Pancreas (tissue), 10 donors: ENCODE data around the gene DDX20. TPM values are rescaled to one million over a fixed set of nuclear protein-coding genes. Genes with fewer than 3 reads are reported as not detected.

Experiments
- ATAC-seq, 4 donors: fragments of 200-7000 bp; cut with Tn5 transposase; one replicate each; pipeline versions ENCODE4 v1.8.0 to v1.9.1; 2020; ENCODE audit warnings: mild to moderate bottlenecking in 4 of 4, moderate library complexity in 4 of 4
- DNase-seq, 6 donors: peaks; one replicate each; pipeline ENCODE4 v3.0.0-alpha.2; 2020
- FAIRE-seq: peaks from 2 replicates; lab custom pipeline; 2012; peaks lifted over from hg19 to GRCh38; lab: Jason Lieb, UNC
- H3K27ac ChIP-seq, 4 donors: fragments of 200-600 bp; sonication (generic); 1 replicate in 3 of 4; 2 replicates in 1 of 4; pipeline versions ENCODE4 v1.5.0 to v1.8.0; 2020
- H3K27me3 ChIP-seq, 4 donors: fragments of 200-600 bp; one replicate each; pipeline ENCODE4 v1.8.0; 2021
- H3K36me3 ChIP-seq, 3 donors: fragments of 200-600 bp; sonication (generic) in 1 of 3; one replicate each; pipeline versions ENCODE4 v1.5.0 to v1.8.0; 2020 to 2021
- H3K4me1 ChIP-seq, 3 donors: fragments of 200-600 bp; one replicate each; pipeline ENCODE4 v1.8.0; 2021
- H3K4me3 ChIP-seq, 4 donors: fragments of 200-600 bp; sonication (generic) in 2 of 4; one replicate each; pipeline versions ENCODE4 v1.5.0 to v1.8.0; 2020 to 2021
- H3K9me3 ChIP-seq, 4 donors: fragments of 200-600 bp; one replicate each; pipeline ENCODE4 v1.8.0; 2021
- WGBS, 2 donors: extraction: QIAGEN DNeasy Blood & Tissue Kit; methylation state at CpG; one replicate each; pipeline ENCODE4 v1.1.7; 2013; 5-methylcytosine and 5-hydroxymethylcytosine counted together
- intact Hi-C, 3 donors: fragments of 100-400 bp; cut with DNase I; formaldehyde crosslinking; loops; one replicate each; pipeline versions ENCODE4 v1.11.1 to v1.14.2; 2022
- polyA plus RNA-seq, 2 donors: library from polyadenylated mRNA; stranded (reverse); fragments of 200-250 nt; gene quantifications; one replicate each; pipeline ENCODE4 v1.2.3, GENCODE V29; 2013
- total RNA-seq, 6 donors: library from RNA; stranded (reverse); fragmentation: NEBNext Ultra II Directional in 4 of 6; extraction: Animal tissue kit (Norgen Biotek cat#: 25700) in 4 of 6; gene quantifications; one replicate each; pipeline versions ENCODE4 v1.2.1 to v1.2.4, GENCODE V29; 2021 to 2023
- TF ChIP-seq, protein P1 (sequence below), 4 donors: fragments of 200-600 bp; sonication (generic) in 3 of 4; IDR thresholded peaks; one replicate each; pipeline versions ENCODE4 v1.5.0 to v1.8.0; 2021; ENCODE audit warnings: antibody characterized with exemption in 4 of 4
- donor health status: healthy with polysubstance abuse.
- donor health status: DM: no; HTN: no; CAD: no; lungs with moderate emphysema.
- donor health status: DM: no; HTN: no; CAD: no.
- donor health status: control.
- donor health status: control.
- donor health status: Bipolar disorder and iron deficiency.
- donor health status: DM: yes; HTN: yes; CAD: no.
- donor health status: DM: no; HTN: no; CAD: no.
- donor health status: DM: no; HTN: no; CAD: no.
- donor health status: DM: yes; HTN: yes; CAD: no.

Gene DDX20, protein sequence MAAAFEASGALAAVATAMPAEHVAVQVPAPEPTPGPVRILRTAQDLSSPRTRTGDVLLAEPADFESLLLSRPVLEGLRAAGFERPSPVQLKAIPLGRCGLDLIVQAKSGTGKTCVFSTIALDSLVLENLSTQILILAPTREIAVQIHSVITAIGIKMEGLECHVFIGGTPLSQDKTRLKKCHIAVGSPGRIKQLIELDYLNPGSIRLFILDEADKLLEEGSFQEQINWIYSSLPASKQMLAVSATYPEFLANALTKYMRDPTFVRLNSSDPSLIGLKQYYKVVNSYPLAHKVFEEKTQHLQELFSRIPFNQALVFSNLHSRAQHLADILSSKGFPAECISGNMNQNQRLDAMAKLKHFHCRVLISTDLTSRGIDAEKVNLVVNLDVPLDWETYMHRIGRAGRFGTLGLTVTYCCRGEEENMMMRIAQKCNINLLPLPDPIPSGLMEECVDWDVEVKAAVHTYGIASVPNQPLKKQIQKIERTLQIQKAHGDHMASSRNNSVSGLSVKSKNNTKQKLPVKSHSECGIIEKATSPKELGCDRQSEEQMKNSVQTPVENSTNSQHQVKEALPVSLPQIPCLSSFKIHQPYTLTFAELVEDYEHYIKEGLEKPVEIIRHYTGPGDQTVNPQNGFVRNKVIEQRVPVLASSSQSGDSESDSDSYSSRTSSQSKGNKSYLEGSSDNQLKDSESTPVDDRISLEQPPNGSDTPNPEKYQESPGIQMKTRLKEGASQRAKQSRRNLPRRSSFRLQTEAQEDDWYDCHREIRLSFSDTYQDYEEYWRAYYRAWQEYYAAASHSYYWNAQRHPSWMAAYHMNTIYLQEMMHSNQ
- total RNA-seq (1 to 10 TPM; 2.4 to 5.4 (median 4.3) TPM), polyA plus RNA-seq (1 to 10 TPM; 2.8 to 6.8 TPM)

DNA sequence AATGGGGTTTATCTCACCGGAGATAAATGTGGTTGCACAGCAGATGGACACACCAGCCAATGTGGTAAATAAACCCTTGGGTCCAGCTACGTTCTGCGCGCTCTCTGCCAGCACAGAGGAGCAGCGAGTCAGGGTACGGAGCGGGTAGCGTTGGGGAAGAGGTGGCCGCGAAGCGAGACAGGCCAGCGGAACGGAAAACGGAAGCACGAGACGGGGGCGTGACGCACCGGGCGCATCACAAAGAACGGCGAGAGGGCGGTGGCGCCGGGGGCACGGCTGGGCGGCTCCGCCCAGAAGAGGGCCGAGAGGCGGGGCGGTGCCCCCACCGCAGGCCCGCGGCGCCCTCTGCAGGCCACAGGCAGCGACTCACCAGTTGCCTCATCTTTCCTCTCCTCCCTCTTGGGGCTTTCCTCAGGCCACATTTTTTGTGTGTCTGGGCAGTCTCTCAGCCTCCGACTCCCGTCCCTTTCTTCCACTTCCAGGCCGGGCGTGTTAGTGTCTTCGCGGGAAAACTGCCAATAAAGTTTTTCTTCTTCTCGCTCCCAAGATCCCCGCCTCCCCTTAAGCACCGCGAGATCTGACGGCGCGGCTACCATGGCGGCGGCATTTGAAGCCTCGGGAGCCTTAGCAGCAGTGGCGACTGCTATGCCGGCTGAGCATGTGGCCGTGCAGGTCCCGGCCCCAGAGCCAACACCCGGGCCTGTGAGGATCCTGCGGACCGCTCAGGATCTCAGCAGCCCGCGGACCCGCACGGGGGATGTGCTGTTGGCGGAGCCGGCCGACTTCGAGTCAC is at the start of gene DDX20:
DDX20 (plus strand) TSS at position 571 of the 793 bp plus-strand sequence; CDS start at position 595, 24 bp downstream.
- Histone ChIP-seq H3K36me3 (peaks cover 0 to 3% (median under 1%) of the 10 kb centered on the region in 3 donors), H3K4me1 (peaks cover 0 to 9% (median 0%) of the 10 kb centered on the region in 3 donors), H3K27ac (peak within 1 kb of the TSS; percentile 73 to 93 (median 86)), H3K4me3 (peak within 1 kb of the TSS; percentile 69 to 88 (median 84)), H3K27me3 (no peaks in the 10 kb centered on the region), H3K9me3 (no peaks in the 10 kb centered on the region)
- no peak for FAIRE-seq
- intact Hi-C loops: no loop called here
- DNase-seq: peak; percentile 87 to 94 (median 90)
- 0% methylated on average over 61 to 67 of the region's 67 CpGs for WGBS, 2 donors
- TF ChIP-seq, protein P1, sequence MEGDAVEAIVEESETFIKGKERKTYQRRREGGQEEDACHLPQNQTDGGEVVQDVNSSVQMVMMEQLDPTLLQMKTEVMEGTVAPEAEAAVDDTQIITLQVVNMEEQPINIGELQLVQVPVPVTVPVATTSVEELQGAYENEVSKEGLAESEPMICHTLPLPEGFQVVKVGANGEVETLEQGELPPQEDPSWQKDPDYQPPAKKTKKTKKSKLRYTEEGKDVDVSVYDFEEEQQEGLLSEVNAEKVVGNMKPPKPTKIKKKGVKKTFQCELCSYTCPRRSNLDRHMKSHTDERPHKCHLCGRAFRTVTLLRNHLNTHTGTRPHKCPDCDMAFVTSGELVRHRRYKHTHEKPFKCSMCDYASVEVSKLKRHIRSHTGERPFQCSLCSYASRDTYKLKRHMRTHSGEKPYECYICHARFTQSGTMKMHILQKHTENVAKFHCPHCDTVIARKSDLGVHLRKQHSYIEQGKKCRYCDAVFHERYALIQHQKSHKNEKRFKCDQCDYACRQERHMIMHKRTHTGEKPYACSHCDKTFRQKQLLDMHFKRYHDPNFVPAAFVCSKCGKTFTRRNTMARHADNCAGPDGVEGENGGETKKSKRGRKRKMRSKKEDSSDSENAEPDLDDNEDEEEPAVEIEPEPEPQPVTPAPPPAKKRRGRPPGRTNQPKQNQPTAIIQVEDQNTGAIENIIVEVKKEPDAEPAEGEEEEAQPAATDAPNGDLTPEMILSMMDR (IDR thresholded peaks at IDR 0.05): peak; percentile 60 to 79 (median 65)
- peak; percentile 96 to 99 (median 97) for ATAC-seq

DNA sequence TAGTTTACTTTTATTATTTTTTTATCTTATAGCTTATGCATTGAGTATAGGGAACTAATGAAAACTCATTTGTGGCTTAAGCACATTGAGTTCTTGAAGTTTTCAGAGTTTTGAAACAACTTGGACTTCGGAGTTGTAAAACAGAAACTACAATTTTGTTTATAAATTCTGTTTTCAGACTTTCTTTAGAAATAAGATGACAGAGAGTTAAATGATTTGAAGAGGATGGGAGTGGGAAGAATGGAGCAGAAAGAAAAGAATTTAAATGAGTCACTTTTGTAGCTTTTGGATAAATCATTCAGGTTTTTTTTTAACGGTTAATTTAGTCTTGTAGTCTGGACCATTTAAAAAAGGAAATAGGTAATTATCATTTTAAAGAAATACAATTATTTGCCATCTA is 48.8 kb upstream of the DDX20 start:
- H3K27me3 ChIP-seq: no peaks in the 10 kb centered on the region
- FAIRE-seq (no peak), DNase-seq (no peak), ATAC-seq (no peak)
- H3K4me3 ChIP-seq: no peak overlapping the region
- WGBS, 2 donors: 87 to 94% methylated on average over 2 of the region's 2 CpGs
- peaks cover 0 to 16% (median 0%) of the 10 kb centered on the region in 3 donors for H3K36me3 ChIP-seq
- intact Hi-C loops: no loop called here
- H3K9me3 ChIP-seq: no peaks in the 10 kb centered on the region
- no peaks in the 10 kb centered on the region for H3K4me1 ChIP-seq
- TF ChIP-seq, protein P1 (IDR thresholded peaks at IDR 0.05): no peak
- no peak overlapping the region for H3K27ac ChIP-seq

DNA sequence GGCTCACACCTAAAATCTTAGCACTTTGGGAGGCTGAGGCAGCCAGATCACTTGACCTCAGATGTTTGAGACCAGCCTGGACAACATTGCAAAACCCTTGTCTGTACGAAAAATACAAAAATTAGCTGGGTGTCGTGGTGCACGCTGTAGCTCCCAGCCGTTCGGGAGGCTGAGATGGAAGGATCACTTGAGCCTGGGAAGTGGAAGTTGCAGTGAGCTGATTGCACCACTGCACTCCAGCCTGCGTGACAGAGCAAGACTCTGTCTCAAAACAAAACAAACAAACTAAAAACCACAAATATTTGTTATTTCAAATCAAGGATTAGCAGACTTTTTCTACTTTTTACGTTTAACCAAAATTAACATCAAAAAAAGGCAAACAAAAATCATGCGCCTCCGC is 47.8 kb upstream of the DDX20 start:
- TF ChIP-seq, protein P1 (IDR thresholded peaks at IDR 0.05): no peak
- H3K36me3 ChIP-seq: peaks cover 0 to 16% (median 0%) of the 10 kb centered on the region in 3 donors
- intact Hi-C loops: no loop called here
- FAIRE-seq: no peak
- no peak overlapping the region for H3K27ac ChIP-seq
- DNase-seq: no peak
- no peaks in the 10 kb centered on the region for H3K27me3 ChIP-seq
- H3K9me3 ChIP-seq: no peaks in the 10 kb centered on the region
- no peaks in the 10 kb centered on the region for H3K4me1 ChIP-seq
- ATAC-seq: no peak
- WGBS, 2 donors: 80 to 84% methylated on average over 9 of the region's 9 CpGs
- no peak overlapping the region for H3K4me3 ChIP-seq

DNA sequence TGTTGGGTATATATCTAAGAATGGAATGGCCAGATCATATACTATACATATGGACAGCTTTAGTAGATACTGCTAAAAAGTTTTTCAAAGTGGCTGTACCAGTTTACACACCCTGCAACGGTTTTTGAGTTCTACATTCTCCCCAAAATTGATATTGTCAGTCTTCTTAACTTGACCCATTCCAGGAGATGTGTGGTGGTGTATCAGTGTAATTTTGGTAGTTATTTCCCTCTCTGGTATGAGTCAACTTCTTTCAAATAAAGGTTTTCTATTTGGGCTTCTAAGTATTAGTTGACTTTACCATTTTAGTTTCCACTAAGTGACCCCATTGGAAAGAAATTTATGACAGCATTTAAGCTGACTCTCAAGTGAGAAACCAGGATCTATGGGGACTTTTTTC is 45.7 kb upstream of the DDX20 start:
- WGBS, 2 donors: 54 to 73% methylated on average over 1 of the region's 1 CpG
- FAIRE-seq: no peak
- TF ChIP-seq, protein P1 (IDR thresholded peaks at IDR 0.05): no peak
- ATAC-seq: no peak
- H3K4me1 ChIP-seq: no peaks in the 10 kb centered on the region
- no peak for DNase-seq
- H3K27me3 ChIP-seq: no peaks in the 10 kb centered on the region
- intact Hi-C loops: no loop called here
- H3K27ac ChIP-seq: no peak overlapping the region
- H3K36me3 ChIP-seq: no peaks in the 10 kb centered on the region
- no peak overlapping the region for H3K4me3 ChIP-seq
- no peaks in the 10 kb centered on the region for H3K9me3 ChIP-seq
